ENCODE measurements around the gene SUCLA2. TPM values are rescaled to one million over a fixed set of nuclear protein-coding genes. Genes with fewer than 3 reads are reported as not detected.
A peak's percentile ranks its signal among the peaks of the same experiment; 100 is the strongest.

The SUCLA2 gene
- total RNA-seq, 2 donors from 2014 or later = 42.1 to 45.7 TPM

DNA sequence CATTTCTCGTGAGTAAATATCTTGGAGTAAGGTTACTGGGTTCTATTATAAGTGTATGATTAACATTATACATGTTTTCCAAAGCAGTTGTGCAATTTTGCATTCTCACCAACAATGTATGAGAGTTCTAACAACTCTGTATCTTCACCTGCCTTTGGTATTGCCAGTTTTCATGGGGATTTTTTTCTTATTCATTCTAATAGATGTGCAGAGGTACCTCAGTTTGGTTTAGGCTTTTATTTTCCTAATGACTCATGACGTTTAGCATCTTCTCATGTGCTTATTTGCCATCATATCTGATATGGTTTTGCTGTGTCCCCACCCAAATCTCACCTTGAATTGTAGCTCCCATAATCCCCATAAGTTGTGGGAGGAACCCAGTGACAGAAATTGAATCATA, 28.8 kb upstream of the SUCLA2 start:
- WGBS = 88% methylated on average over 2 of the region's 2 CpGs
- intact Hi-C loops (cut with DNase I) = no loop called here

GRCh38 chr13:48028066-48028465, 27.0 kb upstream of the SUCLA2 start:
- no peaks in the 10 kb centered on the region for H3K4me1 ChIP-seq (replicated peaks)
- H3K27ac ChIP-seq = no peak overlapping the region
- no peak for DNase-seq (ENCODE audit: low spot score)
- H3K27me3 ChIP-seq (replicated peaks; ENCODE audit: insufficient read depth) = no peaks in the 10 kb centered on the region
- no peak overlapping the region for H3K4me3 ChIP-seq
- no peaks in the 10 kb centered on the region for H3K36me3 ChIP-seq
- H3K9me3 ChIP-seq = no peaks in the 10 kb centered on the region
- intact Hi-C loops (cut with DNase I) = no loop called here
- TF ChIP-seq POLR2AphosphoS5 (IDR thresholded peaks at IDR 0.05) (no peak), POLR2A (IDR thresholded peaks at IDR 0.05) (no peak)
- TF ChIP-seq, protein P1, sequence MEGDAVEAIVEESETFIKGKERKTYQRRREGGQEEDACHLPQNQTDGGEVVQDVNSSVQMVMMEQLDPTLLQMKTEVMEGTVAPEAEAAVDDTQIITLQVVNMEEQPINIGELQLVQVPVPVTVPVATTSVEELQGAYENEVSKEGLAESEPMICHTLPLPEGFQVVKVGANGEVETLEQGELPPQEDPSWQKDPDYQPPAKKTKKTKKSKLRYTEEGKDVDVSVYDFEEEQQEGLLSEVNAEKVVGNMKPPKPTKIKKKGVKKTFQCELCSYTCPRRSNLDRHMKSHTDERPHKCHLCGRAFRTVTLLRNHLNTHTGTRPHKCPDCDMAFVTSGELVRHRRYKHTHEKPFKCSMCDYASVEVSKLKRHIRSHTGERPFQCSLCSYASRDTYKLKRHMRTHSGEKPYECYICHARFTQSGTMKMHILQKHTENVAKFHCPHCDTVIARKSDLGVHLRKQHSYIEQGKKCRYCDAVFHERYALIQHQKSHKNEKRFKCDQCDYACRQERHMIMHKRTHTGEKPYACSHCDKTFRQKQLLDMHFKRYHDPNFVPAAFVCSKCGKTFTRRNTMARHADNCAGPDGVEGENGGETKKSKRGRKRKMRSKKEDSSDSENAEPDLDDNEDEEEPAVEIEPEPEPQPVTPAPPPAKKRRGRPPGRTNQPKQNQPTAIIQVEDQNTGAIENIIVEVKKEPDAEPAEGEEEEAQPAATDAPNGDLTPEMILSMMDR (IDR thresholded peaks at IDR 0.05) = no peak

More for the DNA sequence above, 28.8 kb upstream of the SUCLA2 start:
- Histone ChIP-seq H3K9me3 (no peaks in the 10 kb centered on the region), H3K36me3 (no peaks in the 10 kb centered on the region), H3K27me3 (replicated peaks; ENCODE audit: insufficient read depth) (no peaks in the 10 kb centered on the region), H3K27ac (no peak overlapping the region), H3K4me3 (no peak overlapping the region), H3K4me1 (replicated peaks) (no peaks in the 10 kb centered on the region)
- DNase-seq (ENCODE audit: low spot score) = no peak
- TF ChIP-seq POLR2A (IDR thresholded peaks at IDR 0.05) = no peak

GRCh38 chr13:48019796-48020195, 18.7 kb upstream of the SUCLA2 start:
- H3K9me3 ChIP-seq = no peaks in the 10 kb centered on the region
- TF ChIP-seq POLR2AphosphoS5 (IDR thresholded peaks at IDR 0.05) = no peak
- TF ChIP-seq POLR2A (IDR thresholded peaks at IDR 0.05) = no peak
- TF ChIP-seq, protein P1 (IDR thresholded peaks at IDR 0.05) = no peak
- DNase-seq (ENCODE audit: low spot score) = no peak
- no peaks in the 10 kb centered on the region for H3K36me3 ChIP-seq
- no peak overlapping the region for H3K4me3 ChIP-seq
- 97% methylated on average over 1 of the region's 1 CpG for WGBS
- no peaks in the 10 kb centered on the region for H3K4me1 ChIP-seq (replicated peaks)
- no peaks in the 10 kb centered on the region for H3K27me3 ChIP-seq (replicated peaks; ENCODE audit: insufficient read depth)
- no peak overlapping the region for H3K27ac ChIP-seq
- intact Hi-C loops (cut with DNase I) = no loop called here

GRCh38 chr13:48018637-48019036, 17.6 kb upstream of the SUCLA2 start:
- H3K9me3 ChIP-seq = no peaks in the 10 kb centered on the region
- H3K36me3 ChIP-seq = no peaks in the 10 kb centered on the region
- H3K27me3 ChIP-seq (replicated peaks; ENCODE audit: insufficient read depth) = no peaks in the 10 kb centered on the region
- H3K27ac ChIP-seq = no peak overlapping the region
- intact Hi-C loops (cut with DNase I) = no loop called here
- no peaks in the 10 kb centered on the region for H3K4me1 ChIP-seq (replicated peaks)
- WGBS = 76% methylated on average over 2 of the region's 2 CpGs
- no peak overlapping the region for H3K4me3 ChIP-seq
- DNase-seq (ENCODE audit: low spot score) = no peak
- TF ChIP-seq, protein P1 (IDR thresholded peaks at IDR 0.05) = no peak
- TF ChIP-seq POLR2A (IDR thresholded peaks at IDR 0.05) (no peak), POLR2AphosphoS5 (IDR thresholded peaks at IDR 0.05) (peak; percentile 5)

DNA sequence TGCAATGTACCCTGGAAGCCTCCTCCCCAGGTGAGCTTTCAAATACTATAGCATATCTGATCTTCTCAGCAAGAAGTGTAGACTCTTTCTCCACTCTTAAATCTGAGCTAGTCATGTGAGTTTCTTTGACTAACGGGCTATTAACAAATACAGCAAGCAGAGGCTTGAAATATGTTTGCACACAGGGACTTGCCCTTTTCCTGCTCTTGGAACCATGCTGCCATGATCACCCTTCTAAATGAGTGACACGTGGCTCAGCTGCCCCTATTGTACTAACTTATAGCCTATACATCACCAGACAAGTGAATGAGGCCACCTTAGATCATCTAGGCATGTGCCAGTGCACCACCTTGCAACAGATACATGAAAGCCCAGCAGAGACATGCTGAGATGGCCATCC, 13.3 kb upstream of the SUCLA2 start:
- TF ChIP-seq POLR2A (IDR thresholded peaks at IDR 0.05) = no peak
- H3K36me3 ChIP-seq = no peaks in the 10 kb centered on the region
- H3K4me3 ChIP-seq = no peak overlapping the region
- WGBS = 51% methylated on average over 2 of the region's 2 CpGs
- H3K4me1 ChIP-seq (replicated peaks) = no peaks in the 10 kb centered on the region
- no peak overlapping the region for H3K27ac ChIP-seq
- no peaks in the 10 kb centered on the region for H3K9me3 ChIP-seq
- intact Hi-C loops (cut with DNase I) = no loop called here
- H3K27me3 ChIP-seq (replicated peaks; ENCODE audit: insufficient read depth) = no peaks in the 10 kb centered on the region
- DNase-seq (ENCODE audit: low spot score) = no peak

DNA sequence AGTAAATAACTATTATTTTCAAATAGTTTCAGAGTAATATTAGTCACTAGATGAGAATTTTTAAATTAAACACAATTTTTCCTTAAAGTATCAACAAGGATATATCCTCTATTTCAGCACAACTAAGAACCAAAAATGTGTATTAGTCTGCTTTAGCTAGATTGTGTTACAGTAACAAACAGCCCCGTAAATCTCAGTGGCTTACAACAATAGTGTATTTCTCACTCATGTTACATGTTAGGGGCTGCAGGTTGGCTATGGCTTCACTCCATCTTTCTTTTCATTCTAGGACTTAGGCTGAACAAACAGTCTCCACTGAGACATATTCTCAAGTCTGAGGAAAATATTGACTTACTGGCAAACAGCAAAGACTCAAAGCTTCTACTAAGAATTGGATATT, 11.6 kb upstream of the SUCLA2 start:
- H3K27ac ChIP-seq = no peak overlapping the region
- intact Hi-C loops (cut with DNase I) = no loop called here
- no peaks in the 10 kb centered on the region for H3K27me3 ChIP-seq (replicated peaks; ENCODE audit: insufficient read depth)
- WGBS = 97% methylated on average over 1 of the region's 1 CpG
- no peak for DNase-seq (ENCODE audit: low spot score)
- H3K4me1 ChIP-seq (replicated peaks) = no peaks in the 10 kb centered on the region
- no peak overlapping the region for H3K4me3 ChIP-seq
- no peaks in the 10 kb centered on the region for H3K9me3 ChIP-seq
- no peaks in the 10 kb centered on the region for H3K36me3 ChIP-seq
- TF ChIP-seq POLR2A (IDR thresholded peaks at IDR 0.05) (no peak), POLR2AphosphoS5 (IDR thresholded peaks at IDR 0.05) (no peak)
- TF ChIP-seq, protein P1 (IDR thresholded peaks at IDR 0.05) = no peak
